Right atrium auricular region (tissue), 2 donors: Measurements from ENCODE around the gene SNRNP70. TPM values are rescaled to one million over a fixed set of nuclear protein-coding genes. Genes with fewer than 3 reads are reported as not detected.

Source experiments
- DNase-seq: peaks from one replicate; pipeline ENCODE4 v3.0.0-alpha.2; 2019; ENCODE audit warnings: low spot score
- H3K27ac ChIP-seq, 2 donors: fragments of 200-600 bp; sonication (generic); 1 replicate in 1 of 2; 2 replicates in 1 of 2; pipeline ENCODE4 v1.5.1; 2016 to 2019
- H3K27me3 ChIP-seq, 2 donors: fragments of 200-600 bp; sonication (generic); one replicate each; pipeline versions ENCODE4 v1.5.1 to v1.6.0; 2017 to 2019
- H3K36me3 ChIP-seq: fragments of 200-600 bp; sonication (generic); one replicate; pipeline ENCODE4 v1.5.1; 2016
- H3K4me1 ChIP-seq, 2 donors: fragments of 200-600 bp; sonication (generic); one replicate each; pipeline versions ENCODE4 v1.5.1 to v1.6.0; 2017 to 2019
- H3K4me3 ChIP-seq, 2 donors: fragments of 200-600 bp; sonication (generic); 1 replicate in 1 of 2; 2 replicates in 1 of 2; pipeline ENCODE4 v1.5.1; 2017 to 2019; ENCODE audit warnings: mild to moderate bottlenecking in 1 of 2, moderate library complexity in 1 of 2
- H3K9me3 ChIP-seq, 2 donors: fragments of 200-600 bp; sonication (generic); one replicate each; pipeline ENCODE4 v1.5.1; 2019
- CTCF ChIP-seq, 2 donors: fragments of 200-600 bp; sonication (generic); IDR thresholded peaks; one replicate each; pipeline ENCODE4 v1.5.1; 2019; ENCODE audit warnings: antibody characterized with exemption in 2 of 2
- total RNA-seq, 2 donors: library from RNA; depleted of rRNA; stranded (reverse); fragments of >200 nt; gene quantifications; one replicate each; pipeline ENCODE4 v1.1.0, GENCODE V29; 2016

SNRNP70 gene
- total RNA-seq, 2 donors from 2014 or later: 62.7 to 89.4 TPM

- no peaks in the 10 kb centered on the region for H3K27me3 ChIP-seq
- no peak overlapping the region for H3K27ac ChIP-seq
- H3K4me1 ChIP-seq: peaks cover 0 to 28% of the 10 kb centered on the region in 2 donors
- no peak overlapping the region for H3K4me3 ChIP-seq
- no peak for DNase-seq
- H3K9me3 ChIP-seq: no peaks in the 10 kb centered on the region
- H3K36me3 ChIP-seq: peaks cover 27% of the 10 kb centered on the region
- no peak for TF ChIP-seq CTCF (IDR thresholded peaks at IDR 0.05)
These were observed 26.2 kb downstream of the SNRNP70 start for GRCh38 chr19:49111218-49111998.

GRCh38 chr19:49113762-49114629 is 28.7 kb downstream of the SNRNP70 start, which contains the start of gene LIN7B:
Gene LIN7B (plus strand): TSS chr19:49114370. CDS start chr19:49114405, 35 bp downstream.
- Histone ChIP-seq H3K4me3 (peak within 1 kb of the TSS; percentile 74 to 94), H3K27me3 (no peaks in the 10 kb centered on the region), H3K27ac (peak within 1 kb of the TSS; percentile 86 to 91), H3K36me3 (peaks cover 1% of the 10 kb centered on the region), H3K9me3 (no peaks in the 10 kb centered on the region), H3K4me1 (peaks cover 0 to 41% of the 10 kb centered on the region in 2 donors)
- TF ChIP-seq CTCF (IDR thresholded peaks at IDR 0.05): peak; percentile 47 to 60
- DNase-seq: no peak

GRCh38 chr19:49114630-49115363 is 29.5 kb downstream of the SNRNP70 start:
- Histone ChIP-seq H3K36me3 (no peaks in the 10 kb centered on the region), H3K9me3 (no peaks in the 10 kb centered on the region), H3K4me3 (peak overlapping the region; percentile 74 to 94), H3K27ac (peak overlapping the region; percentile 86 to 91), H3K4me1 (peaks cover 0 to 48% of the 10 kb centered on the region in 2 donors), H3K27me3 (no peaks in the 10 kb centered on the region)
- TF ChIP-seq CTCF (IDR thresholded peaks at IDR 0.05): no peak
- peak; percentile 74 for DNase-seq

GRCh38 chr19:49116544-49116943 is 31.3 kb downstream of the SNRNP70 start:
- DNase-seq: no peak
- Histone ChIP-seq H3K4me1 (peaks cover 0 to 44% of the 10 kb centered on the region in 2 donors), H3K27ac (no peak overlapping the region)

More at GRCh38 chr19:49116544-49116943, 31.3 kb downstream of the SNRNP70 start:
- TF ChIP-seq CTCF (IDR thresholded peaks at IDR 0.05): no peak
- H3K27me3 ChIP-seq: no peaks in the 10 kb centered on the region
- no peaks in the 10 kb centered on the region for H3K9me3 ChIP-seq
- no peak overlapping the region for H3K4me3 ChIP-seq
- no peaks in the 10 kb centered on the region for H3K36me3 ChIP-seq
